HG03066 (cell line): Measurements from ENCODE around the gene BTAF1.

ENCODE experiments used
- ATAC-seq: cut with Tn5 transposase; IDR thresholded peaks from one replicate; pipeline ENCODE4 v1.9.1; 2021; ENCODE audit warnings: low read depth; ENCODE audit not compliant: unreplicated experiment

The BTAF1 gene

GRCh38 chr10:92038949-92039348 is 115.4 kb downstream of the BTAF1 start:
- no peak for ATAC-seq

GRCh38 chr10:92042541-92042940 is 119.0 kb downstream of the BTAF1 start:
- no peak for ATAC-seq

- no peak for ATAC-seq
Measured at GRCh38 chr10:92045641-92046106, 122.1 kb downstream of the BTAF1 start.

- ATAC-seq, result no peak
Measured at GRCh38 chr10:92047215-92047614, 123.6 kb downstream of the BTAF1 start.

GRCh38 chr10:92052088-92052487 is 128.5 kb downstream of the BTAF1 start:
- no peak for ATAC-seq

GRCh38 chr10:92052741-92053140 is 129.2 kb downstream of the BTAF1 start:
- no peak for ATAC-seq

GRCh38 chr10:92054807-92055206 is 131.2 kb downstream of the BTAF1 start:
- ATAC-seq, result no peak

GRCh38 chr10:92062273-92062672 is 138.7 kb downstream of the BTAF1 start:
- no peak for ATAC-seq

- ATAC-seq, result no peak
Measured at GRCh38 chr10:92064506-92064905, 140.9 kb downstream of the BTAF1 start.

- ATAC-seq, result no peak
Measured at GRCh38 chr10:92066386-92066785, 142.8 kb downstream of the BTAF1 start.

GRCh38 chr10:92068900-92069299 is 145.3 kb downstream of the BTAF1 start:
- no peak for ATAC-seq

- ATAC-seq, result no peak
Measured at GRCh38 chr10:92074126-92074887, 150.7 kb downstream of the BTAF1 start.

- ATAC-seq, result no peak
Measured at GRCh38 chr10:92075829-92076228, 152.3 kb downstream of the BTAF1 start.

GRCh38 chr10:92076722-92077121 is 153.2 kb downstream of the BTAF1 start:
- no peak for ATAC-seq

GRCh38 chr10:92079003-92079402 is 155.4 kb downstream of the BTAF1 start:
- no peak for ATAC-seq
